ENCODE measurements around the gene SCAMP2. TPM values are rescaled to one million over a fixed set of nuclear protein-coding genes. Genes with fewer than 3 reads are reported as not detected.

SCAMP2 gene
- total and polyA plus RNA-seq, 4 experiments from 2014 or later = 132 to 179 (median 145) TPM

GRCh38 chr15:74794248-74794969 lies 78.8 kb downstream of the SCAMP2 start:
- H3K27me3 Mint-ChIP-seq = no peaks in the 10 kb centered on the region
- peaks cover 18 to 56% of the 10 kb centered on the region in 2 donors for H3K36me3 Mint-ChIP-seq
- Histone ChIP-seq H3K36me3 (ENCODE audit: insufficient read depth, low read length) (peaks cover 27% of the 10 kb centered on the region), H3K4me3 (ENCODE audit: low read length in 2 of 2) (no peak overlapping the region), H3K27me3 (ENCODE audit: insufficient read depth, low read length) (no peaks in the 10 kb centered on the region), H3K4me1 (ENCODE audit: insufficient read depth, low read length) (peaks cover 99% of the 10 kb centered on the region), H3K9me3 (ENCODE audit: control insufficient read depth in 1 of 2, low read length in 2 of 2) (no peaks in the 10 kb centered on the region), H3K27ac (ENCODE audit: low read depth, low read length) (peak overlapping the region; percentile 56)
- POLR2A ChIA-PET (ENCODE audit: partially characterized antibody) = interaction anchor here (1.0 to 23.0 kb wide), 9 partner anchors 12 to 658 kb away, joined by 3 to 1342 read pairs (median 4); partner anchors contain the start of genes CSK, FAM219B, RPP25 and SIN3A
- CTCF ChIA-PET (ENCODE audit: partially characterized antibody) = interaction anchor here (0.5 to 36.4 kb wide), 15 partner anchors 1 to 161 kb away, joined by 3 to 1908 read pairs (median 5); partner anchors contain the start of genes CSK, CYP1A1, LMAN1L and ULK3
- H3K9me3 Mint-ChIP-seq = no peaks in the 10 kb centered on the region
- H3K27ac Mint-ChIP-seq = peak overlapping the region; percentile 68 to 92 (median 88)
- H3K4me1 Mint-ChIP-seq = peaks cover 58 to 94% (median 76%) of the 10 kb centered on the region in 4 donors
- no peak for DNase-seq
- intact Hi-C loops (cut with micrococcal nuclease) = no loop called here
- peak overlapping the region in 6 of 8 donors; percentile 58 to 83 (median 73) for H3K4me3 Mint-ChIP-seq

Small RNAs within 50 kb of the gene (microRNA-seq; reads per million reads assigned to microRNA genes)
- gene MIR6882 (ENCODE audit: borderline microRNAs expressed, borderline number of aligned reads, borderline replicate concordance) = 1.4 reads per million

Other genes with a start within 250 kb of the SCAMP2 start
- gene EDC3, start 177.3 kb downstream of the SCAMP2 start, total RNA-seq = 10 to 100 TPM; 40.6 to 40.7 TPM
- gene EDC3, start 177.3 kb downstream of the SCAMP2 start, polyA plus RNA-seq = 10 to 100 TPM; 22.9 to 28.2 TPM
- under 1 TPM; 0.11 to 0.26 TPM for gene CYP1A1, start 147.8 kb downstream of the SCAMP2 start, total RNA-seq
- not detected for gene CYP1A1, start 147.8 kb downstream of the SCAMP2 start, polyA plus RNA-seq
- not detected for gene CYP1A2, start 124.5 kb downstream of the SCAMP2 start, total RNA-seq
- not detected for gene CYP1A2, start 124.5 kb downstream of the SCAMP2 start, polyA plus RNA-seq
- 100 to 1,000 TPM; 234 to 247 TPM for gene CSK, start 91.3 kb downstream of the SCAMP2 start, total RNA-seq
- gene CSK, start 91.3 kb downstream of the SCAMP2 start, polyA plus RNA-seq = 100 to 1,000 TPM in 1 of 2 donors, 10 to 100 TPM in 1; 72.5 to 125 TPM
- gene LMAN1L, start 60.5 kb downstream of the SCAMP2 start, total RNA-seq = under 1 TPM; 0.23 to 0.39 TPM
- gene LMAN1L, start 60.5 kb downstream of the SCAMP2 start, polyA plus RNA-seq = not detected
- gene CPLX3, start 46.7 kb downstream of the SCAMP2 start, total RNA-seq = not detected
- gene CPLX3, start 46.7 kb downstream of the SCAMP2 start, polyA plus RNA-seq = not detected
- gene ULK3, start 30.2 kb downstream of the SCAMP2 start, total RNA-seq = 10 to 100 TPM; 84.9 to 88.3 TPM
- gene ULK3, start 30.2 kb downstream of the SCAMP2 start, polyA plus RNA-seq = 10 to 100 TPM; 33.6 to 38.5 TPM
- 10 to 100 TPM; 70.4 to 73.1 TPM for gene MPI, start 16.7 kb upstream of the SCAMP2 start, total RNA-seq
- gene MPI, start 16.7 kb upstream of the SCAMP2 start, polyA plus RNA-seq = 10 to 100 TPM; 63.0 to 66.2 TPM
- gene FAM219B, start 33.5 kb upstream of the SCAMP2 start, total RNA-seq = 100 to 1,000 TPM; 101 to 117 TPM
- 10 to 100 TPM; 17.4 to 26.1 TPM for gene FAM219B, start 33.5 kb upstream of the SCAMP2 start, polyA plus RNA-seq
- gene COX5A, start 64.7 kb upstream of the SCAMP2 start, total RNA-seq = 10 to 100 TPM; 66.8 to 74.4 TPM
- gene COX5A, start 64.7 kb upstream of the SCAMP2 start, polyA plus RNA-seq = 100 to 1,000 TPM; 331 to 336 TPM
- gene RPP25, start 83.4 kb upstream of the SCAMP2 start, total RNA-seq = 1 to 10 TPM; 2.6 to 2.8 TPM
- gene RPP25, start 83.4 kb upstream of the SCAMP2 start, polyA plus RNA-seq = 1 to 10 TPM; 2.6 to 2.8 TPM
- under 1 TPM; 0.26 to 0.33 TPM for gene SCAMP5, start 122.2 kb upstream of the SCAMP2 start, total RNA-seq
- under 1 TPM in 1 of 2 donors, not detected in 1; 0.15 TPM for gene SCAMP5, start 122.2 kb upstream of the SCAMP2 start, polyA plus RNA-seq
- gene PPCDC, start 150.2 kb upstream of the SCAMP2 start, total RNA-seq = 10 to 100 TPM; 14.1 to 15.2 TPM
- gene PPCDC, start 150.2 kb upstream of the SCAMP2 start, polyA plus RNA-seq = 10 to 100 TPM in 1 of 2 donors, 1 to 10 TPM in 1; 8.5 to 12.4 TPM